HCT116 (cell line): ENCODE measurements around the gene DSPP. TPM values are rescaled to one million over a fixed set of nuclear protein-coding genes. Genes with fewer than 3 reads are reported as not detected.

Experiments used
- CBX3 ChIP-seq: IDR thresholded peaks from 2 replicates; pipeline ENCODE4 v1.6.1; 2012; ENCODE audit warnings: low read depth
- CEBPB ChIP-seq: IDR thresholded peaks from 2 replicates; pipeline ENCODE4 v1.6.1; 2012; ENCODE audit warnings: low read depth
- EGR1 ChIP-seq: IDR thresholded peaks from 2 replicates; pipeline ENCODE4 v1.6.1; 2012; ENCODE audit warnings: low read depth
- EZH2phosphoT487 ChIP-seq: fragments of 200-600 bp; IDR thresholded peaks from 2 replicates; pipeline ENCODE4 v1.6.1; 2018; ENCODE audit warnings: antibody characterized with exemption, borderline replicate concordance
- JUND ChIP-seq: IDR thresholded peaks from 2 replicates; pipeline ENCODE4 v1.6.1; 2012
- POLR2A ChIP-seq: IDR thresholded peaks from 2 replicates; pipeline ENCODE4 v1.7.0; 2011; ENCODE audit warnings: borderline replicate concordance; ENCODE audit not compliant: insufficient read depth, insufficient read length; ENCODE audit errors: extremely low read depth
- POLR2AphosphoS5 ChIP-seq: IDR thresholded peaks from 2 replicates; pipeline ENCODE4 v1.6.1; 2011; ENCODE audit warnings: mild to moderate bottlenecking, low read depth, low read length, moderate library complexity
- RAD21 ChIP-seq: IDR thresholded peaks from 2 replicates; pipeline ENCODE4 v1.6.1; 2012; ENCODE audit warnings: low read depth, mild to moderate bottlenecking
- TCF7L2 ChIP-seq: IDR thresholded peaks from 2 replicates; pipeline ENCODE4 v1.7.0; 2011; ENCODE audit warnings: borderline replicate concordance, inconsistent platforms; ENCODE audit not compliant: insufficient read depth, insufficient read length; ENCODE audit errors: extremely low read depth
- ZBTB33 ChIP-seq: IDR thresholded peaks from 2 replicates; pipeline ENCODE4 v1.6.1; 2011; ENCODE audit warnings: mild to moderate bottlenecking, low read length, moderate library complexity; ENCODE audit not compliant: insufficient replicate concordance; ENCODE audit errors: extremely low read depth
- ZFX ChIP-seq: fragments of 450-650 bp; IDR thresholded peaks from 2 replicates; pipeline ENCODE4 v1.6.1; 2017
- ZNF274 ChIP-seq: fragments of 200-500 bp; sonication (Bioruptor generic); IDR thresholded peaks from 2 replicates; pipeline ENCODE4 v1.6.1; 2014; ENCODE audit warnings: mild to moderate bottlenecking, low read depth, low read length, inconsistent platforms
- total RNA-seq: library from RNA; stranded (reverse); gene quantifications from one replicate; pipeline ENCODE4 v1.2.1, GENCODE V29; 2021; ENCODE audit not compliant: unreplicated experiment
- TF ChIP-seq, protein P1 (sequence below): IDR thresholded peaks from 2 replicates; pipeline ENCODE4 v1.6.1; 2012; ENCODE audit warnings: low read depth

The DSPP gene
- total RNA-seq, 1 experiment from 2014 or later, result not detected

DNA sequence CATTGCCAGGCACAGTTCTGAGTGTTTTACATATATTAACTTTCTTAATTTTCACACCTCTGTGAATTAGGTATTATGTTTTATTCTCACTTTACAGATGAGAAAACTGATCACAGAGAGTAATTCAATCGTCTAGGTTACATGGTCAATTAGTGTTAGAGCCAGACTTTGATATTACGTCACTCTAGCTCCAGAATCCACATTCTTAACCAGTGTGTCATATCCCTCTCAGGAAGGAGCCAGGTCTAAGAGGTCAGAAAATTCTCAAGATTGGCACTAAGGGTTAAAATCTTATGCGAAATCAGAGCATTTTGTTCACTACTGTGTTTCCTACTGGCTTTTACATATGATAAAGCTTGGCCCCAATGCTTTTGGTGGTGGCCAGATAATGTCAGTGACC lies 49.2 kb downstream of the DSPP start (continued):
- TF ChIP-seq, protein P1, sequence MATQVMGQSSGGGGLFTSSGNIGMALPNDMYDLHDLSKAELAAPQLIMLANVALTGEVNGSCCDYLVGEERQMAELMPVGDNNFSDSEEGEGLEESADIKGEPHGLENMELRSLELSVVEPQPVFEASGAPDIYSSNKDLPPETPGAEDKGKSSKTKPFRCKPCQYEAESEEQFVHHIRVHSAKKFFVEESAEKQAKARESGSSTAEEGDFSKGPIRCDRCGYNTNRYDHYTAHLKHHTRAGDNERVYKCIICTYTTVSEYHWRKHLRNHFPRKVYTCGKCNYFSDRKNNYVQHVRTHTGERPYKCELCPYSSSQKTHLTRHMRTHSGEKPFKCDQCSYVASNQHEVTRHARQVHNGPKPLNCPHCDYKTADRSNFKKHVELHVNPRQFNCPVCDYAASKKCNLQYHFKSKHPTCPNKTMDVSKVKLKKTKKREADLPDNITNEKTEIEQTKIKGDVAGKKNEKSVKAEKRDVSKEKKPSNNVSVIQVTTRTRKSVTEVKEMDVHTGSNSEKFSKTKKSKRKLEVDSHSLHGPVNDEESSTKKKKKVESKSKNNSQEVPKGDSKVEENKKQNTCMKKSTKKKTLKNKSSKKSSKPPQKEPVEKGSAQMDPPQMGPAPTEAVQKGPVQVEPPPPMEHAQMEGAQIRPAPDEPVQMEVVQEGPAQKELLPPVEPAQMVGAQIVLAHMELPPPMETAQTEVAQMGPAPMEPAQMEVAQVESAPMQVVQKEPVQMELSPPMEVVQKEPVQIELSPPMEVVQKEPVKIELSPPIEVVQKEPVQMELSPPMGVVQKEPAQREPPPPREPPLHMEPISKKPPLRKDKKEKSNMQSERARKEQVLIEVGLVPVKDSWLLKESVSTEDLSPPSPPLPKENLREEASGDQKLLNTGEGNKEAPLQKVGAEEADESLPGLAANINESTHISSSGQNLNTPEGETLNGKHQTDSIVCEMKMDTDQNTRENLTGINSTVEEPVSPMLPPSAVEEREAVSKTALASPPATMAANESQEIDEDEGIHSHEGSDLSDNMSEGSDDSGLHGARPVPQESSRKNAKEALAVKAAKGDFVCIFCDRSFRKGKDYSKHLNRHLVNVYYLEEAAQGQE, result no peak
- no peak for TF ChIP-seq ZNF274
- no peak for TF ChIP-seq EGR1
- TF ChIP-seq EZH2phosphoT487, result no peak
- TF ChIP-seq CEBPB, result peak; percentile 78
- no peak for TF ChIP-seq POLR2AphosphoS5
- no peak for TF ChIP-seq POLR2A
- no peak for TF ChIP-seq TCF7L2
- TF ChIP-seq CBX3, result peak; percentile 55; the same call in 1 of the 2 replicates
- TF ChIP-seq RAD21, result no peak
- no peak for TF ChIP-seq ZBTB33
- peak; percentile 86 for TF ChIP-seq JUND
- TF ChIP-seq ZFX, result no peak
